PFSK-1 (cell line): Measurements from ENCODE around the gene MCEE.

Source experiments
- FOXP2 ChIP-seq: optimal IDR thresholded peaks from 2 replicates; pipeline ENCODE3; 2011; ENCODE audit warnings: borderline replicate concordance, control low read depth, inconsistent platforms; ENCODE audit not compliant: insufficient read depth; ENCODE audit errors: extremely low read length, extremely low read depth
- POLR2AphosphoS5 ChIP-seq: IDR thresholded peaks from 2 replicates; pipeline ENCODE4 v1.6.1; 2012; ENCODE audit warnings: low read depth, mild to moderate bottlenecking, control low read depth, low read length, moderate library complexity
- SIN3A ChIP-seq: IDR thresholded peaks from 2 replicates; pipeline ENCODE4 v1.6.1; 2012; ENCODE audit warnings: mild to moderate bottlenecking, low read length, moderate library complexity, borderline replicate concordance; ENCODE audit not compliant: insufficient read depth
- TAF1 ChIP-seq: IDR thresholded peaks from 2 replicates; pipeline ENCODE4 v1.6.1; 2012; ENCODE audit warnings: low read length, control low read depth, borderline replicate concordance; ENCODE audit not compliant: insufficient read depth
- TF ChIP-seq, protein P1 (sequence below), 2 experiments: IDR thresholded peaks; 2 replicates each; pipeline versions ENCODE4 v1.6.1 to v1.8.0; 2011 to 2012; ENCODE audit warnings: low read depth in 2 of 2, low read length in 2 of 2, control low read depth in 1 of 2, inconsistent platforms in 1 of 2, mild to moderate bottlenecking in 1 of 2, moderate library complexity in 1 of 2; ENCODE audit not compliant: insufficient read depth in 1 of 2

The MCEE gene

DNA sequence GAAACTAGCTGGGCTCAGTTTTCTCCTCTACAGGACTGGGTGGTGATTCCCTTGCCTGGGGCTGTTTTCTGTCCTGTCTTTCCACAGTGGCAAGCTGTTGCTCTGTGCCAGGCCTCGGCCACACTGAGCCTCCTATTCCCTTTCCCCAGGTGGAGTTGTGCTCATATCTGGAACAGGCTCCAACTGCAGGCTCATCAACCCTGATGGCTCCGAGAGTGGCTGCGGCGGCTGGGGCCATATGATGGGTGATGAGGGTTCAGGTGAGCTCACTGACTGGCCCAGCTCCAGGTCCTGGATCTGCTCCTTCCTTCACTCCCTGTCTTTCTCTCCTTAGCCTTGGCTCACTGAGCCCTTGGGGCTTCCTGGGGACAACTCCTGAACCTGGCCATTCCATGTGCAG lies 57.5 kb downstream of the MCEE start:
- TF ChIP-seq POLR2AphosphoS5 (no peak), TAF1 (no peak), FOXP2 (no peak), SIN3A (no peak)
- TF ChIP-seq, protein P1, sequence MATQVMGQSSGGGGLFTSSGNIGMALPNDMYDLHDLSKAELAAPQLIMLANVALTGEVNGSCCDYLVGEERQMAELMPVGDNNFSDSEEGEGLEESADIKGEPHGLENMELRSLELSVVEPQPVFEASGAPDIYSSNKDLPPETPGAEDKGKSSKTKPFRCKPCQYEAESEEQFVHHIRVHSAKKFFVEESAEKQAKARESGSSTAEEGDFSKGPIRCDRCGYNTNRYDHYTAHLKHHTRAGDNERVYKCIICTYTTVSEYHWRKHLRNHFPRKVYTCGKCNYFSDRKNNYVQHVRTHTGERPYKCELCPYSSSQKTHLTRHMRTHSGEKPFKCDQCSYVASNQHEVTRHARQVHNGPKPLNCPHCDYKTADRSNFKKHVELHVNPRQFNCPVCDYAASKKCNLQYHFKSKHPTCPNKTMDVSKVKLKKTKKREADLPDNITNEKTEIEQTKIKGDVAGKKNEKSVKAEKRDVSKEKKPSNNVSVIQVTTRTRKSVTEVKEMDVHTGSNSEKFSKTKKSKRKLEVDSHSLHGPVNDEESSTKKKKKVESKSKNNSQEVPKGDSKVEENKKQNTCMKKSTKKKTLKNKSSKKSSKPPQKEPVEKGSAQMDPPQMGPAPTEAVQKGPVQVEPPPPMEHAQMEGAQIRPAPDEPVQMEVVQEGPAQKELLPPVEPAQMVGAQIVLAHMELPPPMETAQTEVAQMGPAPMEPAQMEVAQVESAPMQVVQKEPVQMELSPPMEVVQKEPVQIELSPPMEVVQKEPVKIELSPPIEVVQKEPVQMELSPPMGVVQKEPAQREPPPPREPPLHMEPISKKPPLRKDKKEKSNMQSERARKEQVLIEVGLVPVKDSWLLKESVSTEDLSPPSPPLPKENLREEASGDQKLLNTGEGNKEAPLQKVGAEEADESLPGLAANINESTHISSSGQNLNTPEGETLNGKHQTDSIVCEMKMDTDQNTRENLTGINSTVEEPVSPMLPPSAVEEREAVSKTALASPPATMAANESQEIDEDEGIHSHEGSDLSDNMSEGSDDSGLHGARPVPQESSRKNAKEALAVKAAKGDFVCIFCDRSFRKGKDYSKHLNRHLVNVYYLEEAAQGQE (IDR thresholded peaks at IDR 0.05; ENCODE audit: insufficient read depth in 1 of 2, low read depth in 2 of 2, low read length in 2 of 2) = no peak

DNA sequence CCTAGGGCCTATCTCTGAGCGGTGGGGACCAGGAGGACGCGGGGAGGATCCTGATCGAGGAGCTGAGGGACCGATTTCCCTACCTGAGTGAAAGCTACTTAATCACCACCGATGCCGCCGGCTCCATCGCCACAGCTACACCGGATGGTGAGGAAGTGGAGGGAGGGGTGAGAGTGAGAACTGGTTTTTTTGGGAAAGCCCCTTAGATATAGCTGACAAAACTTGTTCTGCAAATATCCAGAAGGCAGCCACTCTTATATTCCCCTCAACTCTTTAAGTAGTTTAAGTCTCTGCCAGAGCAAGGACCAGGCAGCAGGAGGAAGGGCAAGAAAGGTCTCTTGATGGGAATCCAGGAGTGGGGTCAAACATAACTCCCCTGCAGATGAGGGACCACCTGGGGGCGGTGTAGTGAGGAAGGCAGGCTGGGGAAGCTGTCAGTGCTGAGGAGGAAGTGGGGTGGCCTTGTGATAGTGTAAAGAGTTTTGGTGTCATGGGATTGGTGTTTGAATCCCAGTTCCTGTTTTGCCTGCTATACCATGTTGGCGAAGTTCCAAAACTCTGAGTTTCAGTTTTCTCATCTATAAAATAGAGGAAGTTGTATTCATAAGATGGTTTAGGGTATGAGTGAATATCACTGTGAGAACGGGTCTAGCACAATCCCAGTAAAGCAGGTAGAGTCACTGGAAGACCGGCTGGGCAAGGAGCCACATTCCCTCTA lies 58.2 kb downstream of the MCEE start:
- TF ChIP-seq FOXP2 (no peak), TAF1 (no peak), POLR2AphosphoS5 (no peak), SIN3A (no peak)
- TF ChIP-seq, protein P1 (IDR thresholded peaks at IDR 0.05; ENCODE audit: insufficient read depth in 1 of 2, low read depth in 2 of 2, low read length in 2 of 2) = no peak

DNA sequence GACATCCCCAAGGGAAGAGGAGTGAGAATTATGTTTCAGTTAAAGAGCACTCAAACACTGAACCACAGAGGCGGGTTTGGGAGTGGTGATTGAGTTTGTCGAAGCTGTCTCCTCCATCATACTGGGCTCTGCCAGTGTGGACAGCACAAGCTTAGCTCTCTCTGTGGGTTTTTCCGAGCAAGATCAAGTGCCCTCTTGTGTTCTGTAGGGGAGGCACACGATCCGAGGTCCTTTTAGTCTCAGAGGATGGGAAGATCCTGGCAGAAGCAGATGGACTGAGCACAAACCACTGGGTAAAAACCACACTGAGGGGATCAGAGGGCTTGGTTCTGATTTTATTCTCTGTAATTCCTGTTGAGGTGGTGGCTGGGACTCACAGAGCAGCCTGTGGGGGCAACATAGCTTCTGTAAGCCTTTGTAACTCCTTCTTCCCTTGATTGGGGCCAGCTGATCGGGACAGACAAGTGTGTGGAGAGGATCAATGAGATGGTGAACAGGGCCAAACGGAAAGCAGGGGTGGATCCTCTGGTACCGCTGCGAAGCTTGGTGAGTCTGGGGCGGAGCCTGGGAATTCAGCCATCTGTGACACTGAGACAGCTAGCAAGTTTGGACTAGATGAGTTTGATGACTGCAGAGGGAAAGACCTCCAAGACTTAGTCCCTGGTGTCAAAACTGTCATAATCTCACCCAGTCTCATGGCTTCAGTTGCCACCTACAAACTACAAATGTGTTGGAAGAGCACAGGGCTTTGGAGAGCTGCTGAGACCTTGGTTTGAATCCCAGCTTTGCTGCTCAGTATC lies 59.5 kb downstream of the MCEE start:
- TF ChIP-seq TAF1 (no peak), POLR2AphosphoS5 (no peak), SIN3A (no peak), FOXP2 (no peak)
- TF ChIP-seq, protein P1 (IDR thresholded peaks at IDR 0.05; ENCODE audit: insufficient read depth in 1 of 2, low read depth in 2 of 2, low read length in 2 of 2) = no peak

DNA sequence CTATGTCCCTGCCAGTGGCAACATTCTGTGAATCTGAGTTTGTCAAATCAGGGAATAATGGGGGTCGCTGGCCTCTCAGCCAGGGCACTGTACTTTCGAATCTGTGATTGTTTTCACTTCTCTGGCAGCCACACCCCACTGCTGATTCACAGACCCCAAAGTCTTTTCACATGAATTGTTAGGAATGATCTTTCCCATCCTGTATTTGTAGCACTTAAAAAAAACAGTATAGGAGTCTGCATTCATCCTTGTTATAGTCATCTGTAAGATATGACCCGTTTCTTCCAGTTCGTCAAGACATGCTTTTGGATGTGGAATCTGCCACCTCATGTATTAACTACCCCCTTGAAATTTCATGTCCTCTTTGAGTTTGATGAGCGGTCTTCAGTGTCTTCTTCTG lies 60.7 kb downstream of the MCEE start:
- TF ChIP-seq FOXP2 (no peak), TAF1 (no peak), SIN3A (no peak), POLR2AphosphoS5 (no peak)
- TF ChIP-seq, protein P1 (IDR thresholded peaks at IDR 0.05; ENCODE audit: insufficient read depth in 1 of 2, low read depth in 2 of 2, low read length in 2 of 2) = no peak
